ENCODE data around the gene AP2A1.

Gene AP2A1

DNA sequence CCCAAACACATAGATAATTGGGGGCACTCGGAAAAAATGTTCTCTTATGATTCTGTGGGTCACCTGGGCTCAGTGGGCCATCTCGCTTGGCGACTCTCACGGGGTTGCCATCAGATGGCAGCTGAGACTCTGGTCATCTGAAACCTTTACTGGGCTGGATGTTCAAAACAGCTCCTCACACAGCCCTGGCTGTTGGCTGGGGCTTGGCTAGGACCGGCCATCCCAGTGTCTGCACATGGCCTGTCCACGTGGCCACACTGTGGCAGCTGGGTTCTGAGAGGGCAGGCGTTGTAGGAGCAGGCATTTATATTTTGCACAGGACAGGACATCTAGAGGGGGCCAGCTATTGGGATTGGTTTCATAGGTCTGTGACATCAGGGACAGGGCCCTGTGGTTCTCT lies 66.8 kb downstream of the AP2A1 start:
- peak overlapping the region; percentile 14 for H3K4me3 ChIP-seq (ENCODE audit: low read depth, low read length)
- TF ChIP-seq POLR2A (IDR thresholded peaks at IDR 0.05; ENCODE audit: extremely low read depth, insufficient read length) = no peak
- no peak for TF ChIP-seq CTCF (IDR thresholded peaks at IDR 0.05; ENCODE audit: low read depth, low read length)
- no peak for TF ChIP-seq MAX (IDR thresholded peaks at IDR 0.05; ENCODE audit: low read depth, low read length)
- TF ChIP-seq MYC (IDR thresholded peaks at IDR 0.05; ENCODE audit: low read depth, low read length) = no peak
- no peak for DNase-seq (ENCODE audit: low read depth)

- TF ChIP-seq CTCF (IDR thresholded peaks at IDR 0.05; ENCODE audit: low read depth, low read length) (no peak), MYC (IDR thresholded peaks at IDR 0.05; ENCODE audit: low read depth, low read length) (no peak), POLR2A (IDR thresholded peaks at IDR 0.05; ENCODE audit: extremely low read depth, insufficient read length) (no peak), MAX (IDR thresholded peaks at IDR 0.05; ENCODE audit: low read depth, low read length) (no peak)
- H3K4me3 ChIP-seq (ENCODE audit: low read depth, low read length) = no peak overlapping the region
- DNase-seq (ENCODE audit: low read depth) = no peak
Observed at GRCh38 chr19:49835562-49835961, 68.8 kb downstream of the AP2A1 start.

DNA sequence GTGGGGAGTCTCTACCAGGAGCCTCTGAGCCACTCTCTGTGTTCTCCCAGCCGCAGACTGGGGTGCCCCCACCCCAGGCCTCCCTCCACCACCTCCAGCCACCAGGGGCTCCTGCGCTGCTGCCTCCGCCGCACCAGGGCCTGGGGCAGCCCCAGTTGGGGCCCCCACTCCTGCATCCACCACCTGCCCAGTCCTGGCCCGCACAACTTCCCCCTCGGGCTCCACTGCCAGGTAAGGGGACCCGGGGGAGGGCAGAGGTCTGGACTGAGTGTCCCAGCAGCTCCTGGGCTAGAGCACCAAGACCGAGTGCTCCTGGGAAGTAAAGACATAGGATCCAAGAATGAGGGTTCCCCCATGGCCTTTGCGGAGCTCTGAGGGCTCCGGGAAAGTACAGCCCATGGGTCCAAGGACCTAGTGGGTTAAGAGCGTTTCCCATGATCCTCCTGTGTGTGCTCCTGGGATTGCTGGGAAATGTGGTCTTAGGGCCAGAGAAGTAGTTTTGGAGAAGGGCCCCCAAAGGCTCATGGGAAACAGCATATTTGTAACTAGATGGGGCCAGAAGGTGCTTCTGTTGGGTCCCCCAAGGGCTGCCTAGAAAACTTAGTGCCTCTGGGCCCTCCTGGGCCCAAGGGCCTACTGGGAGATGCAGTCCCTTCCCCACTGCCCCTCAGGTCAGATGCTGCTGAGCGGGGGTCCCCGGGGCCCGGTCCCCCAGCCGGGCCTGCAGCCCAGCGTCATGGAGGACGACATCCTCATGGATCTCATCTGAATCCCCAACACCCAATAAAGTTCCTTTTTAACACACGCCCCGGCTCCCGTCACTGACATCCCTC lies 69.6 kb downstream of the AP2A1 start:
- H3K4me3 ChIP-seq (ENCODE audit: low read depth, low read length) = no peak overlapping the region
- peak; percentile 28 for DNase-seq (ENCODE audit: low read depth)
- no peak for TF ChIP-seq CTCF (IDR thresholded peaks at IDR 0.05; ENCODE audit: low read depth, low read length)
- no peak for TF ChIP-seq MAX (IDR thresholded peaks at IDR 0.05; ENCODE audit: low read depth, low read length)
- TF ChIP-seq POLR2A (IDR thresholded peaks at IDR 0.05; ENCODE audit: extremely low read depth, insufficient read length) = no peak
- TF ChIP-seq MYC (IDR thresholded peaks at IDR 0.05; ENCODE audit: low read depth, low read length) = no peak

GRCh38 chr19:49837009-49837310 lies 70.2 kb downstream of the AP2A1 start:
- DNase-seq (ENCODE audit: low read depth) = peak; percentile 85
- TF ChIP-seq MYC (IDR thresholded peaks at IDR 0.05; ENCODE audit: low read depth, low read length) = no peak
- no peak for TF ChIP-seq POLR2A (IDR thresholded peaks at IDR 0.05; ENCODE audit: extremely low read depth, insufficient read length)
- no peak for TF ChIP-seq CTCF (IDR thresholded peaks at IDR 0.05; ENCODE audit: low read depth, low read length)
- no peak for TF ChIP-seq MAX (IDR thresholded peaks at IDR 0.05; ENCODE audit: low read depth, low read length)
- H3K4me3 ChIP-seq (ENCODE audit: low read depth, low read length) = no peak overlapping the region

DNA sequence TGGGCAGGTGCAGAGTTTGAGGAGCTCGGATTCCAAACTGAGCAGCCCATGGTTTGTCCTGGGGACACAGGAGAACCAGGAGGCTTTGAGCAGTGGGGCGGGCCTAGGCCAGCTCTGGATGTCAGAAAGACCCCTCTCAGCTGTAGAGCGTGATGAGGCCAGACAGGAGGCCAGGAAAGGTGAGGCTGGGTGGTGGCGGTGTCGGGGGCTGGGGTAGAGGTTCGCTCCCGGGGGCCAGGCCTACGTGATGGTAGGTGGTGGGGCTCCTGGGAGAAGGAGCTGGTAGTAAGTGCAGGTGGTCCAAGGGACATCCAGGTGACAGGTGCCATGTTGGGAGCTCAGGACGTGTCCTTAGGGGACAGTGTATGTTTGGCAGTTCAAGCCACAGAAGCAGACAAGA lies 70.6 kb downstream of the AP2A1 start:
- DNase-seq (ENCODE audit: low read depth) = no peak
- H3K4me3 ChIP-seq (ENCODE audit: low read depth, low read length) = no peak overlapping the region
- no peak for TF ChIP-seq MYC (IDR thresholded peaks at IDR 0.05; ENCODE audit: low read depth, low read length)
- no peak for TF ChIP-seq POLR2A (IDR thresholded peaks at IDR 0.05; ENCODE audit: extremely low read depth, insufficient read length)
- no peak for TF ChIP-seq MAX (IDR thresholded peaks at IDR 0.05; ENCODE audit: low read depth, low read length)
- TF ChIP-seq CTCF (IDR thresholded peaks at IDR 0.05; ENCODE audit: low read depth, low read length) = no peak

Measured in NB4 (cell line).